Activated CD4-positive, alpha-beta T cell treated with anti-CD3 and anti-CD28 coated beads for 48 hours (primary cell): ENCODE results near the gene POLR2M.

Source experiments
- DNase-seq: peaks from one replicate; pipeline ENCODE4 v3.0.0-alpha.2; 2020

The POLR2M gene

DNA sequence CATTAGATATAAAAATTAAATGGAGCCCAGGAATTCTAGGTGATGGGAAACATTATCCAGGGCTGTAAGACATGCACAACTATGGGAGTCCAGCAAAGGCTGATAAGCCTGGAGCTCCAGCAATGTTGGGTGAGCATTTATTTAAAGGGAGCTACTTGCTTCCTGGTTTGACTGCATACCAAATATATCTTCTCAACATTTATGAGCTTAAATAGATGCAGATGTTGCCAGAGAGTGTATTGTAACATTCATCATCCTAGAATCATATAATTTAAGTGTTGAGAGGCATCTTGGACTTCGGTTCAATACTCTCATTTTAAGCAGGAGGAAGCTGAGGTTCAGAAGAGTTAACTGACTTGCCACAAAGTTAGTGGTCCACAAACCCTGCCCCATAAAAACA, 12.2 kb upstream of the POLR2M start:
- DNase-seq = no peak

GRCh38 chr15:57696146-57696545, 10.4 kb upstream of the POLR2M start:
- DNase-seq = no peak

DNA sequence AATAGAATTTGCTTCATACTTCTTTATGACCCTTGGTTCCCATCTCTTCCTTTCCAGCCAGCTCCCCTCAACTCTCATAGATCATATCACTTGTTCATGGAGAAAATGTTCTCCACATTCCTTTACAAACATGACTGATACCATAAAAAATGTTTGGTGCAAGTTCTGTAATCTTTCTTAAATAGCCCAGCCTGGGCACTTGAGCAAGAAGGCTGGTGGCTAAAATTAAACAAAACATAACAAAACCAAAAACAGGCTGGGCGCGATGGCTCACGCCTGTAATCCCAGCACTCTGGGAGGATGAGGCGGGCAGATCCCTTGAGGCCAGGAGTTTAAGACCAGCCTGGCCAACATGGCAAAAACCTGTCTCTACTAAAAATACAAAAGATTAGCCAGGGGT, 8.9 kb upstream of the POLR2M start:
- DNase-seq = no peak

DNA sequence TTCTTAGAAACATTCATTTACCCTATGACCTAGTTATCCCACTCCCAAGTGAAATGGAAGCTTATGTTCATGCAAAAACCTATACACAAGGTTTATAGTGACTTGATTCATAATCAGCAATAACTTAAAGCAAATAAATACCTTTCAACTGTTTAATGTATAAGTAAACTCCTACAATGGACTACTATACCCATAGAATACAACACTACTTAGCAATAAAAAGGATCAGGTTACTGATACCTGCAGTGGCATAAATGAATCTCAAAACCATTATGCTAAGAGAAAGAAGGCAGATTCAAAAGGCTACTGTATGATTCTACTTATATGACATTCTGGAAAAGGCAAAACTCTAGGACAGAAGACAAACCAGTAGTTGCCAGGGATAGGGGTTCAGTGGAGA, 8.3 kb upstream of the POLR2M start:
- DNase-seq = no peak

DNA sequence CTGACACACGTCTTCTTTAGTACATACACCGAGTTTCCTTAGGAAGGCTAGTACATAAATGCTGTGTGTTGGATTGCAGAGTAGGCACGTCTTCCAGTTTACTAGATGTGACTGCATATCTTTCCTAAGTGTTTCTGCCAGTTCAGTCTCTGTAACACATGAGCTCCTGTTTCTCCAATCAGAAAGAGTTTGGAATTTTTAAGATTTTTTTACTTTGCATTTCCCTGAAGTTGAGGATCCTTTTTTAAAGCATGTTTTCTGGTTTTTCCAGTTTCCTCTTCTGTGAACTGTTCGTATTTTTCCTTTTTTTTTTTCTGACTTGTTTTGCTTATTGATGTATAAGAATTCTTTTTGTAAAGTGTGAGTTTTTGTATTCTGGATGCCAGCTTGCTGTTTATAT, 7.5 kb upstream of the POLR2M start:
- no peak for DNase-seq

DNA sequence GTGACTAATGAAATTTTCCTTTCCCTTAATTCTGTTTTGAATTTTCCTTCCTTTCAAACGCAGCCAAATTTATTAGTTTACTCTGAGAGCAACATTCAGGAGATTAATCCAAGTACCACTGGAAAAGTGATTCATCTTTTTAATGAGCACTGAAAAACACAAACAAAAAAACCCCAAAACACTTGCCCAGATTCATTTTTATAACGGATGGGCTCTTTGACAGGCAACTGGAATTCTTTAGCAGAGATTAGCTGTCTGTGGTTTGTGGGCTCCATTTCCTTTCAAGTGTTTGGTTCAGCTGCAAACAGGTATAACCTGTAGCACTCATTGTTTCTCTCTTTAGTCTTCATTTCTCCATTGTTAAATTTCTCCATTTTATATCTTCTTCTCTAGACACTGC, 3.1 kb upstream of the POLR2M start:
- no peak for DNase-seq

DNA sequence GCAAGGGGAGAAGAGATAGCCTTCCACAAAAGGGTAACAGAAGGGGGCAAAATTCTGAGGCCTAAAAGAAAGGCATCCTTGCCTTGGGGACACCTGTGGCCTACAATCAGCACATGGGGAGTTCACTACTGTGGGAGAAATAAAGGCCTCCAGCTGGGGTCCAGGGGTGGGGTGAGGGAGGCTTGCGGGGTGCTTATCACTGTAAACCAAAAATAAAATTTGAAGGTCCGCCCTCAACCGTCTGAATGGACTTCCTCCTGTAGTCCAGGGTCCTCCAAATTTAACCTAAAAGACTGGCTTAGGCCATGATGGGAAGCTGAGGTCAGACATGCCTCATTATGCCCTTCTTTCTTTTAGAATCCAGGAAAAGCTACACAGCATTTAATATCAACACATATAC, 2.1 kb upstream of the POLR2M start:
- DNase-seq = no peak

DNA sequence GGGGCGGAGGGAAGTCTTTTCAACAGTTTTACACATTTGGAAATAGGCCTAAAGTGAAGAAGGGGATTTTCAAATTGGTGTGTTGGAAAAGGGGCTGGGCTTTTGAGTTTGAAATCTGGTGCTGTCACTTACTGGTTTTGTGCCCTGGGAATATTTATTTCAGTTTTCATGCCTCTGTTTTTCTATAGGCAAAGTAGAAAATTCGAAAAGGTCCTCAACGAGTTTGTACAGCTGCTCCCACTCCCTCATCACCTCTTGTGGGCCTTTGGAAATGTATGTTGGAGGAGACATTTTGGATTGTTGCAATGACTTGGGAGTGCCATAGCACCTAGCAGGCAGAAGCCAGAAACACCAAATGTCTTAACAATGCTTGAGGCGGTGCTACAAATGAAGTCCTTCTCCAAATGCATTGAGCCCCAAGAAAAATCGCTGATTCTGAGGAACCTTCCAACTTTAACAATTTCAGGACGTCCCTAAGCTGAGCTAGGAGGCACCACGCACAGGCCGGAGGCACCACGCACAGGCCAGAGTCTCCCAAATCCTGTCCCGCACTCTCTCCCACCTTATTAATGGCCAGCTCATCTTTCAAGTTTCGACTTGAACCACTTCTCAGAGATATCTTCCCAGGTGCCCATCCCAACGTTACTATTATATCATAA, 639 bp upstream of the POLR2M start:
- DNase-seq = no peak

DNA sequence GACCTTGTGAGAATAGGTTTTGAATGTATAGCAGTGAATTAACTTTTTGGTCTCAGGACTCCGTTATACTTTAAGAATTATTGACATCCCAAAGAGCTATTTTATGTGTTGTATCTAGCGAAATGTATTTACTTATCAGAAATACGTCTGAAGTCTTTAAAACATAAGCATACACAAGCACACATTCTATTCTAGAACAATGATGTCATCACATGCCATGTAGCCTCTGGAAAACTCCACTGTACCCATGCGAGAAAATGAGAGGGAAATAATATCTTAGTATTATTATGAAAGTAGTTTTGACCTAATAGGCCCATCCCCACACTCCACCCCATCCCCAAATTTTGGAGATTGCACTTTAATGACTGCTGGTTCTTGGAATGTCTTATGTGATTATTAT, 1.5 kb downstream of the POLR2M start:
- DNase-seq = no peak

DNA sequence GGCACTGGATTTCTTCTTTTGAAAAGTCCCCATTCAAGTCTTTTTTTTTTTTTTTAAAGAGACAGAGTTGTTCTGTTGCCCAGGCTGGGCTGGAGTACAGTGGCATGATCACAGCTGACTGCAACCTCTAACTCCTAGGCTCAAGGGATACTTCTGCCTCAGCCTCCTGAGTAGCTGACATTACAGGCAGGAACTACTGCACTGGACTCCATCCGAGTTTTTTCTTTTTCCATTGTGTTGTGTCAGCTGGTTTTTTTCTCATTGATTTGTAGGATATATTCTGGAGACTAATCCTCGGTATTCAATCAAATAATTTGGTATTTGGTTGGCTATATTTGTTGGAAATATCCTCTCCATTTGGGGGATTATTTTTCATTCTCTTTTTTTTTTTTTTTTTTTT, 11.8 kb downstream of the POLR2M start:
- no peak for DNase-seq

DNA sequence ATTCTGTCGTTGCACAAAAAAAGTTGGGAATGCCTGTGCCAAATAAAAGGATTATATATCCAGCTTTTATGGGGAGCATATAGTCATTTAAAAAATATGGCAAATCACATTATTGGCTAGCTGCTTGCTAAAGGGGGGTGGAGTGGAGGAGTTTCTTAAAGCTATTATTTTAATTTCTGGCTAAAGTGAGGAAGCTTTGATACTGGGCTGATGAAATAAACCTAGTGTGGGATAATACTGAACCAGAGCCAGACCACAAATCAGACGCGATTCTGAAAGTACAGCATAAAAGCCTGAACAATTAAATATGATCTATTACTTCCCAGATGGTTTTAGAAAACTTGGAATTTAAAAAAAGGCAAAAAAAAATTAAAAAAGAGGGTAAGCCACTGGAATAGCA, 14.4 kb downstream of the POLR2M start:
- DNase-seq = no peak

- DNase-seq = no peak
Observed at GRCh38 chr15:57726411-57726810, 19.9 kb downstream of the POLR2M start.

GRCh38 chr15:57727031-57727430, 20.5 kb downstream of the POLR2M start:
- no peak for DNase-seq

DNA sequence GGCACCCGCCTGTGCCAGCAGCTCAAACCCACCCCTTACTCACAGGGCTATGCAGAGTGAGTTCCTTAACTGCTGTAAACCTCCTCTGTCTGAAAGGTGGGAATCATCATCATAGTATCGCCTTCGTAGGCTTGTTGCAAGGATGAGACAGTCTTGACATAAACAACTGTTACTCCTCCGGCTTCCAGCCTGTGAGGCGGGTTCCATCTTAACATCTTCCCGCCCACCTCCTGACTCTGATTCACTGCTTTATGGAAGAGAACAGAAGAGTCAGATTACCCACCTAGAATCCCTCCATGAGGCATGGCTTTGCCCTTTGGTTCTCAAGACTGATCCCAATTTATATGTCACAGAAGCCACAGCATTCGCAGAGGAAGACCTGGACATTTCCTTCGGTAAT, 21.9 kb downstream of the POLR2M start:
- DNase-seq = no peak

DNA sequence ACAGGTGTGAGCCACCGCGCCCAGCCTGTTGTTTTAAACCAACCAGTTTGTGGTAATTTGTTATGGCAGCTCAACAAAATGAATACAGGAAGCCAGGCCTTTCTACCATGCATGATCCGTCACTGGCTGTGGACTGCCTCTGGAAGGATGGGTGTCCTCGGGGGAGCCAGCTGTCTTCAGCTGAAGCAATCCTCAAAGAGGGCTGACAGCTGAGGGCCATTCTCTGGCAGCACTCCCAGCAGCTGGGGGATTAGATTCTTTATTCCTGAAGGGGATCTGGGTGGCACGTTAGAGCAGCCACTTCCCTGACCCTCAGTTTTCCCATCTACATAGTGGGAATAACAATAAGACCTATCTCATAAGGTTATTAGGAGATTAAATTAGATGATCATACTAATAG, 24.4 kb downstream of the POLR2M start:
- DNase-seq = no peak

DNA sequence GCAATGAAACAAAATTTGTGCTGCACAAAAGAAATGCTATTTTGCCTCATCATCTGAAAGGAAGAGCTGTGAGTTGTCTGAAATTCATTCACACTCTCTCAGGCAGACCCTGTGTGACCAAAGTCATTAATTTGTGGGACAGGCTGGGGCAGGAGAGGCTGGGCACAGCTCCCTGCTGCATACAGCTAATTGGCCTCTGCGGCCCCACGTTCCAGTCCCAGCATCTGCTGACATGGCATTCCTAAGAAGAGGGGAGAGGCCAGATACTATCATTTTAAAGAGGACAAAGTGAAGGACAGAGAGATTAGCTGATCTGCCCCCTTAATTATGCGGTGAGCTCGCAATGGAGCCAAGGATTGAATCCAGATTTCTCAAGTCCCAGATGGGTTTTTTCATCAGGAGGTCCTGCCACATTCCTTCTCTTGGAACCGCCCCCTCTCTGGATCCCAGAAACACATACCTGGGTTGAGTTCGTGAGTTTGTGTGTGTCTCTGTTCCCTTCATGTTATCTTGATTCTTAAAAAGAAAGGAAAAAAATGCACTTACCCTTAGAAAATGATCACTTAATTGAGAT, 25.1 kb downstream of the POLR2M start:
- DNase-seq = no peak

GRCh38 chr15:57732526-57733331, 26.2 kb downstream of the POLR2M start:
- DNase-seq = peak; percentile 63

DNA sequence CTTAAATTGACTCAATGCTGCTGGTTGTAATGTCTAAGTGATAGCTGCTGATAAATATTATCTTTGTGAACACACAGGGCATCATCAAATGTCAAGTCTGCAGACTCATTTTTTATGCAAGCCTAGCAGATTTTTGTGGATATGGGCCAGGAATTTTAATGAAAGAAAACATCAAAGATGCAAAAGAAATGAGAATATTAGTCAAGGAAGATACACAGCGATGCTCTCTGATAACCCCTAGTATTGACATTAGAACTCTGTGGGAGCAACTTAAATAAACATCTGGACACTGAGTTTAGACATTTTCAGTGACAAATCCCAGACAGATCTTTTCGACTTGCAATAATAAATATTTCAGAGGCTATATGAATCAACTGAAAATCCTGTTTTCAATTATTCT, 28.3 kb downstream of the POLR2M start:
- no peak for DNase-seq

- no peak for DNase-seq
Observed at GRCh38 chr15:57735431-57735830, 28.9 kb downstream of the POLR2M start.

DNA sequence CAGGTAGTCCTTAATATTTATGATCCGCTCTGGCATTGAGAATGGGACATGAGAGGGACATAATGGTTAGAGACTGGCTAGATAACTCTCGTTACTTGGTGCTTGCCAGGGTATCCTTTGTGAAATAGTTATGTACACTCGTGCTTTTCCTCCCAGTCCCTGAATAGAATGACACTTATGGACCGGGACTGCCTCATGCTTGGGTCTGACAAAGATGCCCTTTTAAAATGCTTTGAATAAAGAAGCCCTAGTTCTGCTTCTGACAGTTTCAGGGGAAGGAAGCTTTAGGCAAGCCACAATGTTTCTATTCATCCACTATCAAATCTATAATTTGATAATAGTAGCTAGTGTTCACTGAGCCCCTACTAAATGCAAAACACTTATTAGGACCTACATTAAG, 29.4 kb downstream of the POLR2M start:
- no peak for DNase-seq

DNA sequence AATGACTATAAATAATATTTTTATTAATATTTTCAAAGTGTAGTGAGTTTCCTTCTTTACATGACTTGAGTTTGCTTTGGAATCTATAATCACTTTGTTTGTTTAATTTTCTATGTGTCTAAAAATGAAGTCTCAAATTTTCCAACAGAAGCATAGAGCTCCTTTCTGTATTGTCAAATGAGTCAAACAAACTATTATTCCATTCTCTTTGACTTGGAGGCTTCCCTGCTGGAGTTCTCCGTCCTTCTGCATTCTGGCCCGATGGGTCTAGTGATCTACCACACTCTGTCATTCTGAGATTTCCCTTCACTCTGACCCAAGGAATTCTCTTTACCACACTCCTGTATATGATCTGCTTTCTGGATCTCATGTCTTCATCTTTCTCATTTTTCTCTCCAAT, 30.1 kb downstream of the POLR2M start:
- no peak for DNase-seq

DNA sequence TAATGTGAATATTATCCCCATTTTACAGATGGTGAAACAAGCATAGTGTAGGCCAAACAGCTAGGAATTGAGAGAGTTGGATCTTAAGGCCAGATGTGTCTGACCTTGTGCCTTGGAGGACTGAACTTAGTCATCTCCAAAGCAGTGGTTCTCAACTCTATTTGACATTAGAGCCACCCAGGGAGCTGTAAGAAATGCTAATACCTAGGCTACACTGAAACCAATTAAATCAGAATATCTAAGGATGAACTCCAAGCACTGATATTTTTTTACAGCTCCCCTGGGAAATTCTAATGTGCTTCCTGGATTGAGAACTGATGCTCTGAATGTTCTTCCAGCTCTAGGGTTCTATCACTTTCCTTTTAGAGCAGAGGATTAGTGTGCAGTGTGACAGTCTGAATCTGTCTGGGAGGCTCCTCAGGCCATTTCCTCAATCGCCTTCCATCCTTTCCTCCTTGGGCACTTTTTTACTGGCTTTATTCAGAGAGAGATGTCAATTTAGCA, 32.3 kb downstream of the POLR2M start:
- DNase-seq = no peak

DNA sequence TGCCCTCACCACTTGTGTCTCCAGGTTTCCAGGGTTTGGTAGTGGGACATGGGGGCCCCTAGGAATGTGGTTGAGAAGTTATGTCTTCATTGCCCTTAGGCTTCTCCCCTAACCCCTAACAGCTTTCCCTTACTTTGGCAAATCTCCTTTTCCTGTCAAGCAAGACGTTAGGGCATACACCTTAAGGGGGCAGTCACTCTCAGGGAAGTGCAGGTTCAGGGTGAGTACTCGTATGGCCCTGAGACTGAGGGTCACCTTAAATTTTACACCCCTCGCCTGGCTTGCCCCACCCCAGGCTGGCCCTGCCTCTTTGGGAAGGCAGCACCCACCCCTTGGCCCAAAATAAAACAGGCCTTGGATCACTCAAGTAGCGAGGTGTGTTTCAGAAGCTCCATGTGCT, 33.5 kb downstream of the POLR2M start:
- DNase-seq = no peak

DNA sequence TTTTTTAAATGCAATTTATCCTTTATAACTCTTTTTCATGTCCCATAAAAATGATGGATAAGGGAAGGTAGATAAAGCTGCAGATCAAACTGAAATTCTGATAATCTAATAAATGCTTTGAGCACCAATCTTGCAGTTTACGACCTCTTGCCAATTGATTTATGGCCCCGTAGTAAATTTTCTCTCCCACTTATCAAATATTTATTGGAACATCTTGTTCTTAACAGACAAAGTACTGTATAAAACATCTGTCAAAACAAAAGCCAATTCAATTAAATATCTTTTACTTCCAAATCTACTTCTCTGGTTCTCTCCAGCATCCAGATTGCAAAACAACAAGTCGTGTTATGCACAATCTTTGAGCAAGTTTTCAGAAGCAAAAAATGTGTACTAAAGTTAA, 34.6 kb downstream of the POLR2M start:
- no peak for DNase-seq
